HG03558 (cell line): ENCODE results near the gene CCDC38.
"Not testable (repeated sequence)": the region's sequence is repeated elsewhere in the genome, so short reads cannot be mapped to it uniquely, and the experiment has no call there.

Source experiments
- ATAC-seq: cut with Tn5 transposase; IDR thresholded peaks from one replicate; pipeline ENCODE4 v1.9.1; 2021; ENCODE audit warnings: moderate number of reproducible peaks; ENCODE audit not compliant: unreplicated experiment; ENCODE audit errors: extremely low read depth

The CCDC38 gene

DNA sequence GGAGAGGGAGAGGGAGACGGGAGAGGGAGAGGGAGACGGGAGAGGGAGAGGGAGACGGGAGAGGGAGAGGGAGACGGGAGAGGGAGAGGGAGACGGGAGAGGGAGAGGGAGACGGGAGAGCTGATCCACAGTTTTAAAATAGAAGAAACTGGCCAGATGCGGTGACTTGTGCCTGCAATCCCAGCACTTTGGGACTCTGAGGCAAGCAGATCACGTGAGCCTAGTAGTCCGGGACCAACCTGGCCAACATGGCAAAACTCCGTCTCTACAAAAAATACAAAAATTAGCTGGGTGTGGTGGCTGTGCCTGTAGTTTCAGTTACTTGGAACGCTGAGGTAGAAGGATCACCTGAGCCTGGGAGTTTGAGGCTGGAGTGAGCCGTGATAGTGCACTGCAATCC, 100.0 kb downstream of the CCDC38 start:
- not testable (repeated sequence) for ATAC-seq

DNA sequence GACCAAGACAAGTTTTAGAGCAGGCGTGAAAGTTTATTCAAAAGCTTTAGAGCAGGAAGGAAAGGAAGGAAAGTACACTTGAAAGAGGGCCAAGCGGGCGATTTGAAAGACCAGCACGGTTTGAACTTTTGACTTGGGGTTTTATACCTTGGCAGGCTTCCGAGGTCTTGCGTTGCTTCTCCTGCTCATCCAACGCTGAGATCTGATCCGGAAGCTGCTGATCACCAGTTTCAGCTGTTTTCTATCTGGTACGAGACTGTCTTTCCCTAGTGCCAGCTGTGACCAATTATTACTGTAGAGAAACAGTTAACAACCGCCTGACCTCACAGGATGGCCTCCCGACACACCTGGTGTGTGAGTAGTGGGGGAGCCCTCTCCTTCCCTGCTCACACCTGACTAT, 104.3 kb downstream of the CCDC38 start:
- ATAC-seq = no peak

- no peak for ATAC-seq
These were observed 105.0 kb downstream of the CCDC38 start for GRCh38 chr12:95837240-95838038.

- ATAC-seq = no peak
These were observed 105.7 kb downstream of the CCDC38 start for GRCh38 chr12:95836630-95837239.

- no peak for ATAC-seq
These were observed 106.2 kb downstream of the CCDC38 start for GRCh38 chr12:95836185-95836609.

GRCh38 chr12:95834572-95834971, 107.8 kb downstream of the CCDC38 start:
- no peak for ATAC-seq

DNA sequence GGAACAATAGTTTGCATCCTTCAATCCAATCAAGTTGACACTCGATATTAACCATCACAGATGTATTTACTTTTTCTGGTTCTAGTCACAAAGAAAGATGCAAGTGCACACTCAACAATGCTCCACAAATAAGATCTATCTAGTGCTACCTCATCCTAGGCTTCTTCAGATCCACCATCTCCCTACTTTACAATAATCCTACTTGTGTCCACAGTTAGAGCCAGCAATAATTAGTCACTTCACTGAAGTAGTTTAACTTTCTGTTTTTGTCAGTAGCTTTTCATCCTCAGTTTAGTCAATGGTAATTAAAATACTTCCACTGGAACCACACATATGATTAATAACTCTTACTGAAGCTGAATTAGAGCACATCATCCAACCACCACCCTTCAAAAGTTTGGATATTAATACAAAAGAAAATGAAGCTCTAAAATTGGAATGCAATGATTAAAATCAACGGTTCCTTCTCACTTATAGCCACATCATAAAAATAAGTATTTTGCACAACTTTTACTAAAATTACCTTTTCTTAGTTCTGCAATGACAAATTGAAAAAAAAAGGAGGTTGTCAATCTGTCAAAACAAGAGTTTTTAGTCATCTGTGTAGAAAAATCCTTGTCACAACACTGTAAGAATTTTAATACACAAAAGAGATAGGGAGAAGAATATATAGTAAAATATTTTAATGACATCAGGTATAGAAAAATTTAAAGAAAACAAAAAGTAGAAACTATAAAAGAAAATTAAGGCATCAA, 111.9 kb downstream of the CCDC38 start:
- no peak for ATAC-seq

- no peak for ATAC-seq
These were observed 113.0 kb downstream of the CCDC38 start for GRCh38 chr12:95829395-95829794.

- no peak for ATAC-seq
These were observed 122.2 kb downstream of the CCDC38 start for GRCh38 chr12:95820096-95820703.
